ENCODE data around the gene SIX2.

DNA sequence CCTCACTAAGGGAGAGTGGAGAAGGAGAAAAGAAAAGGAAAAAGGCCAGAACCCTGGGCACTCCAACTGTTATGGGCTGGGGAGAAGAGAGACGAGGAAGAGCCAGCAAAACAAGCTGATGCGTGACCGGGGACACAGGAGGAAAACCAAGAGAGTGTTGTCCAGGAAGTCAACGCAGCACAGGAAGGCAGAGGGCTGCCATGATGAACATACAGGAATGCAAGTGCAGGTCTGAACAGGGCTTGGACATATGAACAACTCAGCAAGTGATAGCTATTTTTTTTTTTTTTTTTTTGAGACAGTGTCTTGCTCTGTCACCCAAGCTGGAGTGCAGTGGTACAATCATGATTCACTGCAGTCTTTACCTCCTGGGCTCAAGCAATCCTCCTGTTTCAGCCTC is 39.3 kb downstream of the SIX2 start:
- TF ChIP-seq CTCF (IDR thresholded peaks at IDR 0.05) (no peak), EZH2 (IDR thresholded peaks at IDR 0.05; ENCODE audit: borderline replicate concordance, insufficient read depth, low read depth, low read length, poor library complexity, severe bottlenecking) (no peak)
